HUES64 (cell line): ENCODE data around the gene ABI3BP.

Experiments
- H3K27ac ChIP-seq: 2 replicates; pipeline ENCODE4 v1.7.0; 2013; ENCODE audit warnings: low read depth, low read length, inconsistent platforms
- H3K27me3 ChIP-seq: 2 replicates; pipeline ENCODE4 v1.6.1; 2013; ENCODE audit warnings: mild to moderate bottlenecking, low read length; ENCODE audit not compliant: insufficient read depth
- H3K36me3 ChIP-seq: 2 replicates; pipeline ENCODE4 v1.6.1; 2013; ENCODE audit warnings: mild to moderate bottlenecking, low read length; ENCODE audit not compliant: insufficient read depth
- H3K4me1 ChIP-seq: 2 replicates; pipeline ENCODE4 v1.6.1; 2013; ENCODE audit warnings: mild to moderate bottlenecking, low read length, moderate library complexity; ENCODE audit not compliant: insufficient read depth
- H3K4me3 ChIP-seq: 2 replicates; pipeline ENCODE4 v1.5.1; 2013; ENCODE audit warnings: mild to moderate bottlenecking, low read length, moderate library complexity
- H3K9ac ChIP-seq: 2 replicates; pipeline ENCODE4 v1.6.1; 2013; ENCODE audit warnings: mild to moderate bottlenecking, low read depth, low read length
- H3K9me3 ChIP-seq: 2 replicates; pipeline ENCODE4 v1.6.1; 2013; ENCODE audit warnings: low read depth, low read length; ENCODE audit not compliant: insufficient read depth
- WGBS: fragments of 150-250, 120-280 bp; methylation state at CpG from one replicate; pipeline ENCODE4 v1.1.7; 2013; ENCODE audit warnings: missing lambda C conversion rate; 5-methylcytosine and 5-hydroxymethylcytosine counted together

ABI3BP gene

GRCh38 chr3:100981164-100981911 is 11.9 kb downstream of the ABI3BP start:
- H3K27ac ChIP-seq, result no peak overlapping the region
- H3K9ac ChIP-seq, result no peak overlapping the region
- H3K4me1 ChIP-seq, result no peaks in the 10 kb centered on the region
- no peaks in the 10 kb centered on the region for H3K9me3 ChIP-seq
- 97% methylated on average over 3 of the region's 3 CpGs for WGBS
- no peak overlapping the region for H3K4me3 ChIP-seq
- H3K36me3 ChIP-seq, result no peaks in the 10 kb centered on the region
- no peaks in the 10 kb centered on the region for H3K27me3 ChIP-seq

GRCh38 chr3:100978011-100978659 is 15.1 kb downstream of the ABI3BP start:
- no peak overlapping the region for H3K4me3 ChIP-seq
- H3K9ac ChIP-seq, result no peak overlapping the region
- H3K27ac ChIP-seq, result no peak overlapping the region
- H3K27me3 ChIP-seq, result no peaks in the 10 kb centered on the region
- WGBS, result 90% methylated on average over 1 of the region's 1 CpG
- no peaks in the 10 kb centered on the region for H3K4me1 ChIP-seq
- no peaks in the 10 kb centered on the region for H3K9me3 ChIP-seq
- H3K36me3 ChIP-seq, result no peaks in the 10 kb centered on the region

GRCh38 chr3:100976611-100977010 is 16.6 kb downstream of the ABI3BP start:
- H3K27ac ChIP-seq, result no peak overlapping the region
- H3K4me3 ChIP-seq, result no peak overlapping the region
- 88% methylated on average over 3 of the region's 3 CpGs for WGBS
- H3K4me1 ChIP-seq, result no peaks in the 10 kb centered on the region
- H3K27me3 ChIP-seq, result no peaks in the 10 kb centered on the region
- H3K9me3 ChIP-seq, result no peaks in the 10 kb centered on the region
- no peak overlapping the region for H3K9ac ChIP-seq
- H3K36me3 ChIP-seq, result no peaks in the 10 kb centered on the region

GRCh38 chr3:100975714-100976113 is 17.5 kb downstream of the ABI3BP start:
- Histone ChIP-seq H3K9ac (no peak overlapping the region), H3K36me3 (no peaks in the 10 kb centered on the region), H3K27ac (no peak overlapping the region), H3K4me1 (no peaks in the 10 kb centered on the region), H3K4me3 (no peak overlapping the region), H3K27me3 (no peaks in the 10 kb centered on the region), H3K9me3 (no peaks in the 10 kb centered on the region)
- 83% methylated on average over 1 of the region's 2 CpGs for whole genome bisulfite sequencing

GRCh38 chr3:100973594-100973993 is 19.6 kb downstream of the ABI3BP start:
- Histone ChIP-seq H3K9me3 (no peaks in the 10 kb centered on the region), H3K9ac (no peak overlapping the region), H3K27me3 (no peaks in the 10 kb centered on the region), H3K4me1 (no peaks in the 10 kb centered on the region), H3K36me3 (no peaks in the 10 kb centered on the region), H3K27ac (no peak overlapping the region), H3K4me3 (no peak overlapping the region)
- 91% methylated on average over 4 of the region's 4 CpGs for WGBS

- no peak overlapping the region for H3K4me3 ChIP-seq
- H3K4me1 ChIP-seq, result no peaks in the 10 kb centered on the region
- no peak overlapping the region for H3K9ac ChIP-seq
- H3K36me3 ChIP-seq, result no peaks in the 10 kb centered on the region
- 71% methylated on average over 1 of the region's 1 CpG for WGBS
- H3K27ac ChIP-seq, result no peak overlapping the region
- no peaks in the 10 kb centered on the region for H3K9me3 ChIP-seq
- H3K27me3 ChIP-seq, result no peaks in the 10 kb centered on the region
These were observed 20.4 kb downstream of the ABI3BP start for GRCh38 chr3:100972867-100973266.

GRCh38 chr3:100972301-100972844 is 20.8 kb downstream of the ABI3BP start:
- no peaks in the 10 kb centered on the region for H3K27me3 ChIP-seq
- H3K27ac ChIP-seq, result no peak overlapping the region
- H3K4me1 ChIP-seq, result no peaks in the 10 kb centered on the region
- no peak overlapping the region for H3K9ac ChIP-seq
- H3K4me3 ChIP-seq, result no peak overlapping the region
- H3K36me3 ChIP-seq, result no peaks in the 10 kb centered on the region
- no peaks in the 10 kb centered on the region for H3K9me3 ChIP-seq
- WGBS, result 89% methylated on average over 2 of the region's 2 CpGs

- WGBS, result 78% methylated on average over 2 of the region's 2 CpGs
- Histone ChIP-seq H3K27ac (no peak overlapping the region), H3K9me3 (no peaks in the 10 kb centered on the region), H3K36me3 (no peaks in the 10 kb centered on the region), H3K9ac (no peak overlapping the region), H3K27me3 (no peaks in the 10 kb centered on the region), H3K4me3 (no peak overlapping the region), H3K4me1 (no peaks in the 10 kb centered on the region)
These were observed 21.4 kb downstream of the ABI3BP start for GRCh38 chr3:100971798-100972197.

GRCh38 chr3:100970477-100970990 is 22.7 kb downstream of the ABI3BP start:
- Histone ChIP-seq H3K36me3 (no peaks in the 10 kb centered on the region), H3K4me1 (no peaks in the 10 kb centered on the region), H3K27ac (no peak overlapping the region), H3K9ac (no peak overlapping the region), H3K4me3 (no peak overlapping the region), H3K9me3 (no peaks in the 10 kb centered on the region), H3K27me3 (no peaks in the 10 kb centered on the region)
- WGBS, result 94% methylated on average over 6 of the region's 6 CpGs

- 97% methylated on average over 6 of the region's 6 CpGs for WGBS
- no peaks in the 10 kb centered on the region for H3K36me3 ChIP-seq
- H3K4me3 ChIP-seq, result no peak overlapping the region
- H3K27ac ChIP-seq, result no peak overlapping the region
- H3K27me3 ChIP-seq, result no peaks in the 10 kb centered on the region
- no peaks in the 10 kb centered on the region for H3K4me1 ChIP-seq
- no peak overlapping the region for H3K9ac ChIP-seq
- H3K9me3 ChIP-seq, result no peaks in the 10 kb centered on the region
These were observed 24.0 kb downstream of the ABI3BP start for GRCh38 chr3:100968932-100969906.
